Activated T-helper 1 cell treated with anti-CD3 and anti-CD28 coated beads, Interleukin-12 subunit alpha, Interleukin-12 subunit beta, Interleukin-2, Interleukin-4 antibody, amounts not matched to agents 30 ng/mL and 10 ng/mL and 1 ng/mL, durations not matched to agents 14 hours and 24 hours and 36 hours (primary cell): ENCODE data around the gene ACTG1. TPM values are rescaled to one million over a fixed set of nuclear protein-coding genes. Genes with fewer than 3 reads are reported as not detected.

Experiments used
- DNase-seq: peaks from one replicate; pipeline ENCODE4 v3.0.0; 2021; ENCODE audit warnings: low spot score
- H3K27ac Mint-ChIP-seq: one replicate; pipeline ENCODE4 v1.8.0; 2021; ENCODE audit warnings: mild to moderate bottlenecking, mixed read lengths
- H3K27me3 Mint-ChIP-seq: one replicate; pipeline ENCODE4 v1.8.0; 2022; ENCODE audit warnings: mild to moderate bottlenecking, moderate library complexity, mixed read lengths; ENCODE audit not compliant: insufficient read depth
- H3K36me3 Mint-ChIP-seq: one replicate; pipeline ENCODE4 v1.8.0; 2021; ENCODE audit warnings: low read depth, mixed read lengths
- H3K4me1 Mint-ChIP-seq: one replicate; pipeline ENCODE4 v1.8.0; 2021; ENCODE audit warnings: low read depth, mixed read lengths
- H3K4me3 Mint-ChIP-seq: one replicate; pipeline ENCODE4 v1.8.0; 2021; ENCODE audit warnings: mild to moderate bottlenecking, moderate library complexity, mixed read lengths
- H3K9me3 Mint-ChIP-seq: one replicate; pipeline ENCODE4 v1.8.0; 2021; ENCODE audit warnings: mixed read lengths
- intact Hi-C: fragments of 100-400 bp; cut with micrococcal nuclease; formaldehyde crosslinking; loops from one replicate; pipeline ENCODE4 v1.15.1; 2024
- total RNA-seq: library from RNA; stranded (reverse); gene quantifications from 2 replicates; pipeline ENCODE4 v1.2.3, GENCODE V29; 2022

ACTG1 gene
- total RNA-seq, 1 donor from 2014 or later: 3,516 TPM

GRCh38 chr17:81460856-81461460 is 51.6 kb downstream of the ACTG1 start:
- intact Hi-C loops: no loop called here
- DNase-seq: no peak
- no peak overlapping the region for H3K27ac Mint-ChIP-seq
- no peaks in the 10 kb centered on the region for H3K36me3 Mint-ChIP-seq
- no peak overlapping the region for H3K4me3 Mint-ChIP-seq
- H3K9me3 Mint-ChIP-seq: no peaks in the 10 kb centered on the region
- H3K4me1 Mint-ChIP-seq: no peaks in the 10 kb centered on the region
- no peaks in the 10 kb centered on the region for H3K27me3 Mint-ChIP-seq

Other genes with a start within 250 kb of the ACTG1 start
- gene SLC38A10, start 217.5 kb downstream of the ACTG1 start, total RNA-seq: 99.7 and 101 TPM in 2 replicates
- gene BAHCC1, start 117.3 kb downstream of the ACTG1 start, total RNA-seq: 0.02 and 0.08 TPM in 2 replicates
- 0.52 and 0.64 TPM in 2 replicates for gene FSCN2, start 15.6 kb upstream of the ACTG1 start, total RNA-seq
- 69.2 and 69.5 TPM in 2 replicates for gene FAAP100, start 39.6 kb upstream of the ACTG1 start, total RNA-seq
- 138 and 157 TPM in 2 replicates for gene NPLOC4, start 124.3 kb upstream of the ACTG1 start, total RNA-seq
- gene TSPAN10, start 124.4 kb upstream of the ACTG1 start, total RNA-seq: 0.21 and 0.66 TPM in 2 replicates
- gene PDE6G, start 143.7 kb upstream of the ACTG1 start, total RNA-seq: 5.8 and 8.7 TPM in 2 replicates
- 54.3 and 57.5 TPM in 2 replicates for gene OXLD1, start 153.8 kb upstream of the ACTG1 start, total RNA-seq
- 59.3 and 62.1 TPM in 2 replicates for gene CCDC137, start 153.9 kb upstream of the ACTG1 start, total RNA-seq
- 37.6 and 40.0 TPM in 2 replicates for gene ARL16, start 171.0 kb upstream of the ACTG1 start, total RNA-seq
- 133 and 144 TPM in 2 replicates for gene HGS, start 171.2 kb upstream of the ACTG1 start, total RNA-seq
- 232 TPM in 2 replicates for gene MRPL12, start 190.6 kb upstream of the ACTG1 start, total RNA-seq
- 45.7 and 49.6 TPM in 2 replicates for gene SLC25A10, start 199.5 kb upstream of the ACTG1 start, total RNA-seq